ENCODE results near the gene ZNF263. TPM values are rescaled to one million over a fixed set of nuclear protein-coding genes. Genes with fewer than 3 reads are reported as not detected.
A peak's percentile ranks its signal among the peaks of the same experiment; 100 is the strongest.

Gene ZNF263
- polyA plus RNA-seq, 1 of the 3 experiments (the other 2 are of a cell fraction), result 13.7 TPM

DNA sequence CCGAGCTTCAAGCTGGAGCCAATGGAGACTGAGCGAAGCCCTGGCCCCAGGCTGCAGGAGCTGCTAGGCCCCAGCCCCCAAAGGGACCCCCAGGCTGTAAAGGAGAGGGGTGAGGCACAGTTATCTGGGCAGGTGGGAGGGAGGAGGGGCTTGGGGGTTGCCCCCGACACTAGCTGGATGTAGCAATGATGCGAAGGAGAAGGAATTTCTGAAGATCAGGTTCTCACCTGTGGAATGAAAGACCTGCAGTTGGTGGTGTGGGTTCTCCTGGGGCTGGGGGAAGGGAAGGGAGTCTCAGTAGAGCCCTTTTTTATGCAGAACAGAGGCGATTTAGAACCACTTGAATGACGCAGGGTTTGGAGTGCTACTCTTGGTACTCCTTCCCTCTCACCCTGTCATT is 1.8 kb downstream of the ZNF263 start:
- CTCF ChIA-PET, result interaction anchor here (0.5 kb wide), 1 partner anchor 137 kb away, joined by 3 read pairs; no protein-coding TSS in a partner anchor
- Histone ChIP-seq H4K20me1 (ENCODE audit: insufficient read depth) (0 out of 2 replicates have a peak, but pooled peaks cover 5% of the 10 kb centered on the region), H3K36me3 (replicated peaks in 1 of 2; ENCODE audit: control insufficient read depth in 1 of 2, insufficient read depth in 2 of 2, low read length in 1 of 2) (peaks cover 37 to 58% of the 10 kb centered on the region in 2 experiments), H2AFZ (ENCODE audit: low read depth) (no peak overlapping the region), H3K9me3 (peaks cover 14% of the 10 kb centered on the region), H3K4me3 (ENCODE audit: low read depth in 2 of 2, low read length in 1 of 2) (peak overlapping the region; percentile 84 to 91), H3K4me1 (ENCODE audit: control insufficient read depth in 1 of 2, insufficient read depth in 2 of 2, low read depth in 1 of 2, low read length in 1 of 2) (peaks cover 7 to 18% of the 10 kb centered on the region in 2 experiments), H3K27me3 (ENCODE audit: insufficient read depth) (no peaks in the 10 kb centered on the region), H3K27ac (ENCODE audit: low read depth in 2 of 2, low read length in 1 of 2) (no peak overlapping the region), H3K79me2 (ENCODE audit: insufficient read depth) (peaks cover 68% of the 10 kb centered on the region), H3F3A (replicated peaks; ENCODE audit: insufficient read depth) (no peaks in the 10 kb centered on the region), H3K9me2 (no peaks in the 10 kb centered on the region), H3K9ac (no peak overlapping the region), H3K4me2 (peak overlapping the region; percentile 99)
- no peak for TF ChIP-seq TCF12 (IDR thresholded peaks at IDR 0.05)
- TF ChIP-seq FOXM1 (IDR thresholded peaks at IDR 0.05; ENCODE audit: low read depth), result no peak
- TF ChIP-seq RXRA (IDR thresholded peaks at IDR 0.05; ENCODE audit: borderline replicate concordance, low read depth), result no peak
- TF ChIP-seq, protein P1, sequence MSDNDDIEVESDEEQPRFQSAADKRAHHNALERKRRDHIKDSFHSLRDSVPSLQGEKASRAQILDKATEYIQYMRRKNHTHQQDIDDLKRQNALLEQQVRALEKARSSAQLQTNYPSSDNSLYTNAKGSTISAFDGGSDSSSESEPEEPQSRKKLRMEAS (IDR thresholded peaks at IDR 0.05; ENCODE audit: low read depth), result no peak
- 93% methylated on average over 6 of the region's 6 CpGs for WGBS (ENCODE audit: low lambda C conversion rate)
- POLR2A ChIA-PET, result no interaction called here
- no peak for DNase-seq

DNA sequence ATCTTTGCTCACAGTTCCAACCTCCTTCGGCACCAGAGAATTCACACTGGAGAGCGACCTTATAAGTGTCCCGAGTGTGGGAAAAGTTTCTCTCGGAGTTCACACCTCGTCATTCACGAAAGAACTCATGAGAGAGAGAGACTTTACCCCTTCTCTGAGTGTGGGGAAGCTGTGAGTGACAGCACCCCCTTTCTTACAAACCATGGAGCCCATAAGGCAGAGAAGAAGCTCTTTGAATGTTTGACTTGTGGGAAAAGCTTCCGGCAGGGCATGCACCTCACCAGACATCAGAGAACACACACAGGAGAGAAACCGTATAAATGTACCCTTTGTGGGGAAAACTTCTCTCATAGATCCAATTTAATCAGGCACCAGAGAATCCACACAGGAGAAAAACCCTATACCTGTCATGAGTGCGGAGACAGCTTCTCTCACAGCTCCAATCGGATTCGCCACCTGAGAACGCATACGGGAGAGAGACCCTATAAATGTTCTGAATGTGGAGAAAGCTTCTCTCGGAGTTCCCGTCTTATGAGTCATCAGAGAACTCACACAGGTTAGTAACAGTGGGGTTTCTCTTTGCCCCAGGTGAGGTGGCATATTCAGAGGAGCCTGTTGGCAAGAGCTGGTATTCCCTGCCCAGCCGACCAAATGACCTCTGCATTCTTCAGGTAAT is 6.8 kb downstream of the ZNF263 start:
- no peaks in the 10 kb centered on the region for H4K20me1 ChIP-seq (ENCODE audit: insufficient read depth)
- ChIA-PET CTCF (no interaction called here), POLR2A (no interaction called here)
- peaks cover under 1 to 3% of the 10 kb centered on the region in 2 experiments; a peak in 1 of 4 replicates for H3K4me1 ChIP-seq (ENCODE audit: control insufficient read depth in 1 of 2, insufficient read depth in 2 of 2, low read depth in 1 of 2, low read length in 1 of 2)
- no peak overlapping the region for H3K9ac ChIP-seq
- no peaks in the 10 kb centered on the region for H3K9me2 ChIP-seq
- peak overlapping the region in 1 of 2 experiments; percentile 29; a peak in 1 of 4 replicates for H3K4me3 ChIP-seq (ENCODE audit: low read depth in 2 of 2, low read length in 1 of 2)
- peaks cover 74% of the 10 kb centered on the region for H3K79me2 ChIP-seq (ENCODE audit: insufficient read depth)
- WGBS (ENCODE audit: low lambda C conversion rate), result 96% methylated on average over 16 of the region's 16 CpGs
- H3K27ac ChIP-seq (ENCODE audit: low read depth in 2 of 2, low read length in 1 of 2), result no peak overlapping the region
- no peaks in the 10 kb centered on the region for H3F3A ChIP-seq (replicated peaks; ENCODE audit: insufficient read depth)
- no peak overlapping the region for H3K4me2 ChIP-seq
- DNase-seq, result no peak
- TF ChIP-seq TCF12 (IDR thresholded peaks at IDR 0.05) (no peak), RCOR1 (IDR thresholded peaks at IDR 0.05; ENCODE audit: low read length) (no peak), SIN3A (IDR thresholded peaks at IDR 0.05; ENCODE audit: borderline replicate concordance, low read depth, low read length) (no peak), EP300 (IDR thresholded peaks at IDR 0.05; ENCODE audit: borderline replicate concordance in 1 of 2, low read depth in 1 of 2, low read length in 1 of 2) (no peak), FOSL2 (IDR thresholded peaks at IDR 0.05; ENCODE audit: borderline replicate concordance, low read depth) (no peak), POLR2AphosphoS5 (IDR thresholded peaks at IDR 0.05; ENCODE audit: low read depth, low read length) (no peak), FOXM1 (IDR thresholded peaks at IDR 0.05; ENCODE audit: low read depth) (no peak), JUND (IDR thresholded peaks at IDR 0.05) (no peak), GABPA (IDR thresholded peaks at IDR 0.05; ENCODE audit: low read depth) (no peak), MXI1 (IDR thresholded peaks at IDR 0.05; ENCODE audit: low read depth, low read length) (no peak), RFX5 (IDR thresholded peaks at IDR 0.05; ENCODE audit: low read length) (no peak), ELF1 (IDR thresholded peaks at IDR 0.05) (no peak), EZH2phosphoT487 (IDR thresholded peaks at IDR 0.05; ENCODE audit: borderline replicate concordance, low read depth) (no peak)
- TF ChIP-seq, protein P2, sequence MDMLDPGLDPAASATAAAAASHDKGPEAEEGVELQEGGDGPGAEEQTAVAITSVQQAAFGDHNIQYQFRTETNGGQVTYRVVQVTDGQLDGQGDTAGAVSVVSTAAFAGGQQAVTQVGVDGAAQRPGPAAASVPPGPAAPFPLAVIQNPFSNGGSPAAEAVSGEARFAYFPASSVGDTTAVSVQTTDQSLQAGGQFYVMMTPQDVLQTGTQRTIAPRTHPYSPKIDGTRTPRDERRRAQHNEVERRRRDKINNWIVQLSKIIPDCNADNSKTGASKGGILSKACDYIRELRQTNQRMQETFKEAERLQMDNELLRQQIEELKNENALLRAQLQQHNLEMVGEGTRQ (IDR thresholded peaks at IDR 0.05; ENCODE audit: borderline replicate concordance, low read depth, low read length), result no peak
- TF ChIP-seq, protein P1 (IDR thresholded peaks at IDR 0.05; ENCODE audit: low read depth), result no peak
- TF ChIP-seq, protein P3, sequence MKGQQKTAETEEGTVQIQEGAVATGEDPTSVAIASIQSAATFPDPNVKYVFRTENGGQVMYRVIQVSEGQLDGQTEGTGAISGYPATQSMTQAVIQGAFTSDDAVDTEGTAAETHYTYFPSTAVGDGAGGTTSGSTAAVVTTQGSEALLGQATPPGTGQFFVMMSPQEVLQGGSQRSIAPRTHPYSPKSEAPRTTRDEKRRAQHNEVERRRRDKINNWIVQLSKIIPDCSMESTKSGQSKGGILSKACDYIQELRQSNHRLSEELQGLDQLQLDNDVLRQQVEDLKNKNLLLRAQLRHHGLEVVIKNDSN (IDR thresholded peaks at IDR 0.05; ENCODE audit: borderline replicate concordance, low read depth), result no peak
- peaks cover 18% of the 10 kb centered on the region for H3K9me3 ChIP-seq
- H3K27me3 ChIP-seq (ENCODE audit: insufficient read depth), result no peaks in the 10 kb centered on the region
- H3K36me3 ChIP-seq (replicated peaks in 1 of 2; ENCODE audit: control insufficient read depth in 1 of 2, insufficient read depth in 2 of 2, low read length in 1 of 2), result peaks cover 63 to 86% of the 10 kb centered on the region in 2 experiments
- no peak overlapping the region for H2AFZ ChIP-seq (ENCODE audit: low read depth)

Measured in SK-N-SH (cell line).